Left lung (tissue), 10 donors: ENCODE data around the gene VPS35L. TPM values are rescaled to one million over a fixed set of nuclear protein-coding genes. Genes with fewer than 3 reads are reported as not detected.

Source experiments
- ATAC-seq: fragments of 200-7000 bp; cut with Tn5 transposase; one replicate; pipeline ENCODE4 v1.9.1; 2020; ENCODE audit warnings: moderate library complexity
- DNase-seq, 4 donors: peaks; one replicate each; pipeline ENCODE4 v3.0.0-alpha.2; 2013 to 2020
- H3K27ac ChIP-seq, 2 donors: fragments of 200-600 bp; sonication (generic) in 1 of 2; one replicate each; pipeline versions ENCODE4 v1.5.0 to v1.8.0; 2020 to 2021
- H3K27me3 ChIP-seq, 2 donors: fragments of 200-600 bp; sonication (generic) in 1 of 2; one replicate each; pipeline versions ENCODE4 v1.5.0 to v1.8.0; 2020 to 2021
- H3K36me3 ChIP-seq, 2 donors: fragments of 200-600 bp; sonication (generic) in 1 of 2; one replicate each; pipeline versions ENCODE4 v1.5.0 to v1.8.0; 2020 to 2021
- H3K4me1 ChIP-seq, 2 donors: fragments of 200-600 bp; one replicate each; pipeline ENCODE4 v1.8.0; 2021
- H3K4me3 ChIP-seq, 2 donors: fragments of 200-600 bp; sonication (generic) in 1 of 2; one replicate each; pipeline versions ENCODE4 v1.5.0 to v1.8.0; 2020 to 2021; ENCODE audit warnings: mild to moderate bottlenecking in 1 of 2
- H3K9me3 ChIP-seq, 2 donors: fragments of 200-600 bp; sonication (generic) in 1 of 2; one replicate each; pipeline versions ENCODE4 v1.5.0 to v1.8.0; 2020 to 2021
- CTCF ChIP-seq, 2 donors: fragments of 200-600 bp; sonication (generic) in 1 of 2; IDR thresholded peaks; one replicate each; pipeline versions ENCODE4 v1.5.0 to v1.8.0; 2021; ENCODE audit warnings: antibody characterized with exemption in 2 of 2
- intact Hi-C, 2 donors: fragments of 100-400 bp; cut with DNase I; formaldehyde crosslinking; loops; one replicate each; pipeline versions ENCODE4 v1.11.2 to v1.14.2; 2022
- polyA plus RNA-seq, 6 donors: library from polyadenylated mRNA; unstranded; fragments of 120-200 nt; gene quantifications; one replicate each; pipeline ENCODE4 v1.2.1, GENCODE V29; 2013; ENCODE audit not compliant: insufficient read length in 6 of 6
- total RNA-seq, 2 donors: library from RNA; stranded (reverse); fragmentation: NEBNext Ultra II Directional; extraction: Animal tissue kit (Norgen Biotek cat#: 25700); gene quantifications; one replicate each; pipeline ENCODE4 v1.2.1, GENCODE V29; 2021
- donor health status: DM: no; HTN: yes; CAD: no.
- donor health status: DM: no; HTN: no; CAD: no.

The VPS35L gene
- total and polyA plus RNA-seq, 8 donors, result 54.8 to 70.2 (median 57.7) TPM

DNA sequence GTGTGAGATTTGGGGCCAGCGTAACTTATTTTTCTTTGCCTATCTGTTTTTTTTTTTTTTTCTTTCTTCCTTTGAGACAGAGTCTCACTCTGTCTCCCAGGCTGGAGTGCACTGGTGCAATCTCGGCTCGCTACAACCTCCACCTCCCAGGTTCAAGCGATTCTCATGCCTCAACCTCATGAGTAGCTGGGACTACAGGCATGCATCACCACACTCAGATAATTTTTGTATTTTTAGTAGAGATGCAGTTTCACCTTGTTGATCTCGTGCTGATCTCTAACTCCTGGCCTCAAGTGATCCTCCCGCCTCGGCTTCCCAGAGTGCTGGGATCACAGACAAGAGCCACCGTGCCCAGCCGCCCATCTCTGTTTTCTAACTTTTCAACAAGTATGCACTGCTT is 63.4 kb downstream of the VPS35L start:
- DNase-seq, result no peak
- no peak for TF ChIP-seq CTCF (IDR thresholded peaks at IDR 0.05)
- H3K9me3 ChIP-seq, result no peaks in the 10 kb centered on the region
- no peaks in the 10 kb centered on the region for H3K4me1 ChIP-seq
- H3K27ac ChIP-seq, result no peak overlapping the region
- ATAC-seq, result no peak
- intact Hi-C loops, result no loop called here
- no peak overlapping the region for H3K4me3 ChIP-seq
- peaks cover 0 to 54% of the 10 kb centered on the region in 2 donors for H3K36me3 ChIP-seq
- H3K27me3 ChIP-seq, result no peaks in the 10 kb centered on the region

- no peak for ATAC-seq
- intact Hi-C loops, result no loop called here
Measured at GRCh38 chr16:19621445-19621844, 65.9 kb downstream of the VPS35L start.

GRCh38 chr16:19625039-19625438 is 69.5 kb downstream of the VPS35L start:
- no peaks in the 10 kb centered on the region for H3K9me3 ChIP-seq
- intact Hi-C loops, result no loop called here
- ATAC-seq (no peak), DNase-seq (no peak)
- H3K4me1 ChIP-seq, result no peaks in the 10 kb centered on the region
- peaks cover 0 to 66% of the 10 kb centered on the region in 2 donors for H3K36me3 ChIP-seq
- no peak overlapping the region for H3K4me3 ChIP-seq
- TF ChIP-seq CTCF (IDR thresholded peaks at IDR 0.05), result no peak
- no peak overlapping the region for H3K27ac ChIP-seq
- H3K27me3 ChIP-seq, result no peaks in the 10 kb centered on the region

More at GRCh38 chr16:19621445-19621844, 65.9 kb downstream of the VPS35L start:
- H3K36me3 ChIP-seq, result peaks cover 0 to 63% of the 10 kb centered on the region in 2 donors
- no peak overlapping the region for H3K4me3 ChIP-seq
- DNase-seq, result peak in 2 of 4 donors; percentile 9 to 18
- no peak overlapping the region for H3K27ac ChIP-seq
- no peaks in the 10 kb centered on the region for H3K9me3 ChIP-seq
- TF ChIP-seq CTCF (IDR thresholded peaks at IDR 0.05), result no peak
- H3K4me1 ChIP-seq, result no peaks in the 10 kb centered on the region
- no peaks in the 10 kb centered on the region for H3K27me3 ChIP-seq

- no peak for DNase-seq
- H3K36me3 ChIP-seq, result peaks cover 0 to 97% of the 10 kb centered on the region in 2 donors
- intact Hi-C loops, result no loop called here
- H3K4me3 ChIP-seq, result no peak overlapping the region
- no peak overlapping the region for H3K27ac ChIP-seq
- no peak for TF ChIP-seq CTCF (IDR thresholded peaks at IDR 0.05)
- H3K27me3 ChIP-seq, result no peaks in the 10 kb centered on the region
- no peaks in the 10 kb centered on the region for H3K9me3 ChIP-seq
- ATAC-seq, result no peak
- no peaks in the 10 kb centered on the region for H3K4me1 ChIP-seq
Measured at GRCh38 chr16:19636436-19637267, 81.1 kb downstream of the VPS35L start.

GRCh38 chr16:19639986-19640421 is 84.5 kb downstream of the VPS35L start:
- intact Hi-C loops, result no loop called here
- peaks cover 0 to 84% of the 10 kb centered on the region in 2 donors for H3K36me3 ChIP-seq
- no peak for ATAC-seq

More at GRCh38 chr16:19639986-19640421, 84.5 kb downstream of the VPS35L start:
- Histone ChIP-seq H3K9me3 (no peaks in the 10 kb centered on the region), H3K4me3 (no peak overlapping the region), H3K4me1 (no peaks in the 10 kb centered on the region), H3K27me3 (no peaks in the 10 kb centered on the region), H3K27ac (no peak overlapping the region)
- TF ChIP-seq CTCF (IDR thresholded peaks at IDR 0.05), result no peak
- no peak for DNase-seq
